DMS114 treated with DMSO at 0.1 percent for 48 hours (cell line): ENCODE data around the gene ADGB.

Experiments used
- DNase-seq: peaks from one replicate; lab custom pipeline; 2025; ENCODE audit not compliant: unreplicated experiment; lab: John Stamatoyannopoulos, UW

Gene ADGB

GRCh38 chr6:146859795-146860495, 261.2 kb downstream of the ADGB start:
- DNase-seq: no peak

GRCh38 chr6:146860583-146860982, 261.8 kb downstream of the ADGB start:
- no peak for DNase-seq

GRCh38 chr6:146861029-146861563, 262.3 kb downstream of the ADGB start:
- DNase-seq: no peak

GRCh38 chr6:146861716-146862115, 262.9 kb downstream of the ADGB start:
- no peak for DNase-seq

GRCh38 chr6:146862508-146862919, 263.7 kb downstream of the ADGB start:
- no peak for DNase-seq

- no peak for DNase-seq
Measured at GRCh38 chr6:146864300-146864699, 265.5 kb downstream of the ADGB start.

- DNase-seq: no peak
Measured at GRCh38 chr6:146864885-146865284, 266.1 kb downstream of the ADGB start.
